Spleen (tissue), 11 donors: ENCODE results near the gene SLC22A15. TPM values are rescaled to one million over a fixed set of nuclear protein-coding genes. Genes with fewer than 3 reads are reported as not detected.

Source experiments
- DNase-seq: peaks from one replicate; pipeline ENCODE4 v3.0.0-alpha.2; 2020
- H3K27ac ChIP-seq, 8 donors: fragments of 200-600 bp; sonication (generic) in 7 of 8; 1 replicate in 4 of 8; 2 replicates in 4 of 8; pipeline versions ENCODE4 v1.5.0 to v1.8.0; 2016 to 2021; ENCODE audit warnings: inconsistent platforms in 4 of 8, mild to moderate bottlenecking in 4 of 8, moderate library complexity in 1 of 8
- H3K27me3 ChIP-seq, 7 donors: fragments of 200-600 bp; sonication (generic) in 6 of 7; replicated peaks in 1 of 7; 1 replicate in 4 of 7; 2 replicates in 3 of 7; pipeline versions ENCODE4 v1.5.0 to v1.8.0; 2016 to 2021; ENCODE audit warnings: inconsistent platforms in 3 of 7, mild to moderate bottlenecking in 1 of 7
- H3K36me3 ChIP-seq, 6 donors: fragments of 200-600 bp; sonication (generic) in 5 of 6; 1 replicate in 4 of 6; 2 replicates in 2 of 6; pipeline versions ENCODE4 v1.5.0 to v1.8.0; 2016 to 2021; ENCODE audit warnings: inconsistent platforms in 2 of 6
- H3K4me1 ChIP-seq, 6 donors: fragments of 200-600 bp; sonication (generic) in 5 of 6; 1 replicate in 3 of 6; 2 replicates in 3 of 6; pipeline versions ENCODE4 v1.5.0 to v1.8.0; 2016 to 2021; ENCODE audit warnings: inconsistent platforms in 3 of 6
- H3K4me3 ChIP-seq, 8 donors: fragments of 200-600 bp; sonication (generic) in 7 of 8; 1 replicate in 4 of 8; 2 replicates in 4 of 8; pipeline versions ENCODE4 v1.5.0 to v1.8.0; 2016 to 2021; ENCODE audit warnings: inconsistent platforms in 4 of 8, mild to moderate bottlenecking in 4 of 8, moderate library complexity in 2 of 8
- H3K9me3 ChIP-seq, 8 donors: fragments of 200-600 bp; sonication (generic) in 7 of 8; 1 replicate in 4 of 8; 2 replicates in 4 of 8; pipeline versions ENCODE4 v1.5.0 to v1.8.0; 2016 to 2021; ENCODE audit warnings: inconsistent platforms in 4 of 8
- CTCF ChIP-seq, 11 experiments: fragments of 200-600 bp in 7 of 11; fragments of 450-650 bp in 4 of 11; sonication (generic) in 4 of 11; IDR thresholded peaks in 8 of 11; conservative IDR thresholded peaks in 3 of 11; 1 replicate in 7 of 11; 2 replicates in 4 of 11; pipeline versions ENCODE4 v1.4.0 to v1.8.0; 2016 to 2021; ENCODE audit warnings: antibody characterized with exemption in 11 of 11, inconsistent platforms in 4 of 11, mild to moderate bottlenecking in 1 of 11
- POLR2A ChIP-seq, 3 donors: fragments of 450-650 bp; IDR thresholded peaks; one replicate each; pipeline ENCODE4 v1.5.1; 2017; ENCODE audit warnings: antibody characterized with exemption in 3 of 3, mild to moderate bottlenecking in 1 of 3
- POLR2AphosphoS5 ChIP-seq, 3 donors: sonication (generic); formaldehyde crosslinking; IDR thresholded peaks; one replicate each; pipeline ENCODE4 v1.5.1; 2017; ENCODE audit warnings: antibody characterized with exemption in 3 of 3
- WGBS, 5 donors: extraction: QIAGEN DNeasy Blood & Tissue Kit in 3 of 5; methylation state at CpG; one replicate each; pipeline versions ENCODE4 v1.1.5 to v1.1.7; 2013 to 2018; 5-methylcytosine and 5-hydroxymethylcytosine counted together
- intact Hi-C: fragments of 100-400 bp; cut with DNase I; formaldehyde crosslinking; loops from one replicate; pipeline ENCODE4 v1.15.0; 2023; ENCODE audit warnings: low total_unique reads
- polyA plus RNA-seq, 3 donors: library from polyadenylated mRNA; stranded (reverse); fragments of 200-250 nt; gene quantifications; one replicate each; pipeline ENCODE4 v1.2.1, GENCODE V29; 2013
- total RNA-seq, 7 donors: library from RNA; depleted of rRNA in 3 of 7; stranded (reverse); fragments of >200 nt in 3 of 7; fragmentation: NEBNext Ultra II Directional in 4 of 7; extraction: Animal tissue kit (Norgen Biotek cat#: 25700) in 4 of 7; gene quantifications; one replicate each; pipeline versions ENCODE4 v1.1.0 to v1.2.1, GENCODE V29; 2016 to 2021
- donor health status: healthy with polysubstance abuse.
- donor health status: DM: no; HTN: no; CAD: no; lungs with moderate emphysema.
- donor health status: DM: no; HTN: no; CAD: no.
- donor health status: Bipolar disorder and iron deficiency.
- donor health status: healthy.
- donor health status: DM: no; HTN: no; CAD: no.
- donor health status: DM: yes; HTN: yes; CAD: no.

Gene SLC22A15
- total and polyA plus RNA-seq, 10 donors: 1.2 to 24.8 (median 11.2) TPM

GRCh38 chr1:116118471-116118870 lies 142.2 kb downstream of the SLC22A15 start:
- no peak for TF ChIP-seq POLR2A (IDR thresholded peaks at IDR 0.05)
- no peak for TF ChIP-seq CTCF (IDR thresholded peaks at IDR 0.05 in 8 of 11, conservative IDR thresholded peaks at IDR 0.05 in 3 of 11)
- no peak for TF ChIP-seq POLR2AphosphoS5 (IDR thresholded peaks at IDR 0.05)
- no peak for DNase-seq
- WGBS, 5 donors: 66 to 75% (median 69%) methylated on average over 3 of the region's 3 CpGs
- Histone ChIP-seq H3K27ac (no peak overlapping the region), H3K4me3 (no peak overlapping the region), H3K4me1 (no peaks in the 10 kb centered on the region), H3K9me3 (no peaks in the 10 kb centered on the region), H3K27me3 (peaks cover 0 to 5% (median 0%) of the 10 kb centered on the region in 7 donors), H3K36me3 (no peaks in the 10 kb centered on the region)
- intact Hi-C loops: no loop called here

Other genes with a start within 250 kb of the SLC22A15 start
- under 1 TPM; 0.24 to 0.93 (median 0.33) TPM for gene CASQ2, start 207.8 kb upstream of the SLC22A15 start, total RNA-seq
- gene CASQ2, start 207.8 kb upstream of the SLC22A15 start, polyA plus RNA-seq: under 1 TPM; 0.52 to 0.77 (median 0.67) TPM
- gene NHLH2, start 135.4 kb upstream of the SLC22A15 start, total RNA-seq: not detected
- gene NHLH2, start 135.4 kb upstream of the SLC22A15 start, polyA plus RNA-seq: not detected
- gene MAB21L3, start 134.9 kb downstream of the SLC22A15 start, total RNA-seq: 1 to 10 TPM in 3 of 7 donors, under 1 TPM in 4; 0.35 to 2.0 (median 0.92) TPM
- gene MAB21L3, start 134.9 kb downstream of the SLC22A15 start, polyA plus RNA-seq: under 1 TPM in 1 of 3 donors, not detected in 2; 0.07 TPM